ENCODE data around the gene KLHL42.

KLHL42 gene

GRCh38 chr12:27780612-27781408, 777 bp downstream of the KLHL42 start (continued):
- TF ChIP-seq ATF2 (tag by site-specific recombination; IDR thresholded peaks at IDR 0.05; ENCODE audit: low read depth) (no peak), ZNF776 (tag by site-specific recombination; IDR thresholded peaks at IDR 0.05; ENCODE audit: borderline replicate concordance) (no peak), ZFP37 (tag by site-specific recombination; IDR thresholded peaks at IDR 0.05) (0 out of 2 replicates have a peak, but pooled peaks have one; percentile 12), GLIS1 (tag by site-specific recombination; IDR thresholded peaks at IDR 0.05) (peak; percentile 96), ZNF416 (tag by site-specific recombination; IDR thresholded peaks at IDR 0.05) (no peak), HOXD13 (CRISPR knock-in tag; IDR thresholded peaks at IDR 0.05; ENCODE audit: borderline replicate concordance) (no peak), ZFHX2 (tag by site-specific recombination; conservative IDR thresholded peaks at IDR 0.05) (0 out of 2 replicates have a peak, but pooled peaks have one; percentile 11), ZNF777 (tag by site-specific recombination; IDR thresholded peaks at IDR 0.05; ENCODE audit: borderline replicate concordance) (0 out of 2 replicates have a peak, but pooled peaks have one; percentile 26), ZNF24 (tag by site-specific recombination; IDR thresholded peaks at IDR 0.05) (peak; percentile 97), ZBTB20 (tag by site-specific recombination; IDR thresholded peaks at IDR 0.05) (peak; percentile 82), ZNF37A (tag by site-specific recombination; IDR thresholded peaks at IDR 0.05) (no peak), ZNF366 (tag by site-specific recombination; conservative IDR thresholded peaks at IDR 0.05) (peak; percentile 16; the same call in 1 of the 2 replicates), GLIS2 (tag by site-specific recombination; IDR thresholded peaks at IDR 0.05) (peak; percentile 86), ZSCAN18 (tag by site-specific recombination; IDR thresholded peaks at IDR 0.05) (no peak), ZBTB11 (tag by site-specific recombination; conservative IDR thresholded peaks at IDR 0.05; ENCODE audit: low read depth) (no peak; the same call in 1 of the 2 replicates), ZNF148 (tag by site-specific recombination; IDR thresholded peaks at IDR 0.05; ENCODE audit: borderline replicate concordance) (no peak), KLF9 (tag by site-specific recombination; IDR thresholded peaks at IDR 0.05; ENCODE audit: low read depth) (0 out of 2 replicates have a peak, but pooled peaks have one; percentile 13), ZNF433 (tag by site-specific recombination; IDR thresholded peaks at IDR 0.05; ENCODE audit: low read depth) (no peak), ZNF2 (tag by site-specific recombination; IDR thresholded peaks at IDR 0.05) (peak; percentile 59; the same call in 1 of the 2 replicates), ZNF423 (tag by site-specific recombination; IDR thresholded peaks at IDR 0.05) (0 out of 2 replicates have a peak, but pooled peaks have one; percentile 7), WT1 (tag by site-specific recombination; IDR thresholded peaks at IDR 0.05) (peak; percentile 59; the same call in 1 of the 2 replicates), ZNF837 (tag by site-specific recombination; IDR thresholded peaks at IDR 0.05) (no peak), ZBTB6 (tag by site-specific recombination; IDR thresholded peaks at IDR 0.05) (peak; percentile 73), CTCF (tag by site-specific recombination; IDR thresholded peaks at IDR 0.05) (peak; percentile 67; the same call in 1 of the 2 replicates), ZNF629 (tag by site-specific recombination; IDR thresholded peaks at IDR 0.05) (peak; percentile 65; the same call in 1 of the 2 replicates), ZNF248 (tag by site-specific recombination; IDR thresholded peaks at IDR 0.05) (no peak), ZNF660 (tag by site-specific recombination; IDR thresholded peaks at IDR 0.05) (peak; percentile 39; the same call in 1 of the 2 replicates), ZNF623 (tag by site-specific recombination; IDR thresholded peaks at IDR 0.05) (no peak)

Data from HEK293 (cell line).